ENCODE measurements around the gene TMUB2.

DNA sequence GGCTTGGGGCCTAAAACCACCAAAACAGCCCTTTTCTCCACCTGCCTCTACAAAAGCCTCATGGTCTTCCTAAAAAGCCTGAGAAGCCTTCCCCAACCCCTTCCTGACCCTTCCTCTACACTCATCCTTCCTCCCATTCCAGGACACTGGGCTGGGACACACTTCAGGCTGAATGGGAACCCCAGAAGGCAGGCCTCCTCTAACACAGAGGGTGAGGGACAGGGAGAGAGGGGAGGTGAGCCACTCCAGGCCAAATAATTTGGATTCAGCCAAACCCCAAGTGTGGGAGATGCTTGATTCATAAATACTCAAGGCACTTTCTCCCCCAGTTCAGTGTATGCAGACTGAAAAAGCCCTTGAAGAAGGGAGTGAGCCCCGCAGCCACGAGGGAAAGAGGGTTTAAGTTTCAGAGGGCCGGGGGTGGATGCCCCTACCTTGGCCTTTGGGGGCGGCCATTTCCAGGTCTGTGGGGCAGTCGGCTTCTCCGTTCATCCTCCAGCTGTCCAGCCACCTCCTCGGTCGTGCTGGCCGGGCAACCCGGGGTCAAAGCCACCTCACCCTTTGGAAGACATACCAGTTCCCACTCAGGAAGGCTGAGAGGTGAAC, 31.1 kb downstream of the TMUB2 start:
- TF ChIP-seq, protein P1, sequence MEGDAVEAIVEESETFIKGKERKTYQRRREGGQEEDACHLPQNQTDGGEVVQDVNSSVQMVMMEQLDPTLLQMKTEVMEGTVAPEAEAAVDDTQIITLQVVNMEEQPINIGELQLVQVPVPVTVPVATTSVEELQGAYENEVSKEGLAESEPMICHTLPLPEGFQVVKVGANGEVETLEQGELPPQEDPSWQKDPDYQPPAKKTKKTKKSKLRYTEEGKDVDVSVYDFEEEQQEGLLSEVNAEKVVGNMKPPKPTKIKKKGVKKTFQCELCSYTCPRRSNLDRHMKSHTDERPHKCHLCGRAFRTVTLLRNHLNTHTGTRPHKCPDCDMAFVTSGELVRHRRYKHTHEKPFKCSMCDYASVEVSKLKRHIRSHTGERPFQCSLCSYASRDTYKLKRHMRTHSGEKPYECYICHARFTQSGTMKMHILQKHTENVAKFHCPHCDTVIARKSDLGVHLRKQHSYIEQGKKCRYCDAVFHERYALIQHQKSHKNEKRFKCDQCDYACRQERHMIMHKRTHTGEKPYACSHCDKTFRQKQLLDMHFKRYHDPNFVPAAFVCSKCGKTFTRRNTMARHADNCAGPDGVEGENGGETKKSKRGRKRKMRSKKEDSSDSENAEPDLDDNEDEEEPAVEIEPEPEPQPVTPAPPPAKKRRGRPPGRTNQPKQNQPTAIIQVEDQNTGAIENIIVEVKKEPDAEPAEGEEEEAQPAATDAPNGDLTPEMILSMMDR (conservative IDR thresholded peaks at IDR 0.05 in 1 of 2, IDR thresholded peaks at IDR 0.05 in 1 of 2; ENCODE audit: low read depth in 1 of 2, low read length in 2 of 2) = no peak
- no peak for TF ChIP-seq EZH2 (IDR thresholded peaks at IDR 0.05; ENCODE audit: low read length, missing control alignments)

All from fibroblast of lung (primary cell).